K562 (cell line): Measurements from ENCODE around the gene DCLK2. TPM values are rescaled to one million over a fixed set of nuclear protein-coding genes. Genes with fewer than 3 reads are reported as not detected.
A peak's percentile ranks its signal among the peaks of the same experiment; 100 is the strongest.

Experiments
- ASH1L ChIP-seq: fragments of 450-650 bp; IDR thresholded peaks from 2 replicates; pipeline ENCODE4 v1.6.1; 2018; ENCODE audit warnings: borderline replicate concordance, mild to moderate bottlenecking, low read depth; ENCODE audit not compliant: partially characterized antibody
- BHLHE40 ChIP-seq: IDR thresholded peaks from 2 replicates; pipeline ENCODE4 v1.6.1; 2011; ENCODE audit warnings: low read length, improper control_type of control experiment
- MAFF ChIP-seq: IDR thresholded peaks from 2 replicates; pipeline ENCODE4 v1.6.1; 2012; ENCODE audit warnings: low read length, improper control_type of control experiment
- MTA2 ChIP-seq: fragments of 450-650 bp; IDR thresholded peaks from 2 replicates; pipeline ENCODE4 v1.6.1; 2016; ENCODE audit warnings: low read depth
- NFRKB ChIP-seq: fragments of 450-650 bp; IDR thresholded peaks from 2 replicates; pipeline ENCODE4 v1.6.1; 2016; ENCODE audit warnings: low read depth
- PHTF2 ChIP-seq: fragments of 250-450 bp; sonication (Bioruptor Pico); IDR thresholded peaks from 2 replicates; pipeline ENCODE4 v1.5.0; 2021; ENCODE audit warnings: mild to moderate bottlenecking
- PYGO2 ChIP-seq: fragments of 450-650 bp; IDR thresholded peaks from 2 replicates; pipeline ENCODE4 v1.6.1; 2016; ENCODE audit warnings: mild to moderate bottlenecking, missing genetic modification characterization, moderate library complexity, missing compliant biosample characterization
- STAG1 ChIP-seq: sonication (generic); formaldehyde crosslinking; IDR thresholded peaks from 2 replicates; pipeline ENCODE4 v1.5.0; 2020; ENCODE audit warnings: missing genetic modification reagents, borderline replicate concordance
- TAF7 ChIP-seq: fragments of 450-650 bp; IDR thresholded peaks from 2 replicates; pipeline ENCODE4 v1.6.1; 2016; ENCODE audit warnings: missing genetic modification characterization, missing compliant biosample characterization
- ZBTB43 ChIP-seq: sonication (generic); formaldehyde crosslinking; IDR thresholded peaks from 2 replicates; pipeline ENCODE4 v1.8.0; 2023; ENCODE audit warnings: mild to moderate bottlenecking, missing genetic modification reagents
- ZNF133 ChIP-seq: fragments of 250-450 bp; sonication (Bioruptor Pico); IDR thresholded peaks from 2 replicates; pipeline ENCODE4 v1.4.0; 2020; ENCODE audit warnings: mild to moderate bottlenecking
- ZNF175 ChIP-seq: fragments of 200-800 bp; sonication (Bioruptor generic); IDR thresholded peaks from 2 replicates; pipeline ENCODE4 v1.6.1; 2016; ENCODE audit warnings: low read depth, mild to moderate bottlenecking, missing genetic modification characterization, missing compliant biosample characterization
- polyA plus RNA-seq, 8 experiments: library from polyadenylated mRNA; depleted of rRNA in 4 of 8; stranded (reverse) in 5 of 8; unstranded in 3 of 8; fragments of >200 nt; fragmentation: Nextera tagmentation in 2 of 8; fragmentation: Illumina TruSeq in 1 of 8; extraction: Ambion mirVana in 2 of 8; extraction: Trizol in 1 of 8; gene quantifications; 2 replicates each; pipeline versions ENCODE4 v1.2.1 to v1.2.3, GENCODE V29; 2011 to 2014; ENCODE audit warnings: inconsistent platforms in 1 of 8, missing spikeins in 1 of 8
- total RNA-seq, 7 experiments: library from RNA; depleted of rRNA in 6 of 7; stranded (reverse); fragments of >200 nt in 6 of 7; fragmentation: Illumina TruSeq in 2 of 7; extraction: Trizol in 2 of 7; gene quantifications; 2 replicates each; pipeline versions ENCODE4 v1.2.1 to v1.2.3, GENCODE V29; 2011 to 2021; ENCODE audit warnings: low replicate concordance in 1 of 7
- TF ChIP-seq, protein P1 (sequence below), 2 experiments: fragments of 450-650 bp; IDR thresholded peaks; 2 replicates each; pipeline ENCODE4 v1.6.1; 2016; ENCODE audit warnings: mild to moderate bottlenecking in 2 of 2, borderline replicate concordance in 1 of 2, low read depth in 1 of 2, moderate library complexity in 1 of 2
- TF ChIP-seq, protein P2 (sequence below): fragments of 150-350 bp; IDR thresholded peaks from 2 replicates; pipeline ENCODE4 v1.6.1; 2014; ENCODE audit warnings: low read depth, mild to moderate bottlenecking, low read length, borderline replicate concordance

DCLK2 gene
- total and polyA plus RNA-seq, 9 of the 15 experiments (the other 6 are each of a cell fraction or from before 2014, with no cell fraction given), result not detected

- TF ChIP-seq, protein P1, sequence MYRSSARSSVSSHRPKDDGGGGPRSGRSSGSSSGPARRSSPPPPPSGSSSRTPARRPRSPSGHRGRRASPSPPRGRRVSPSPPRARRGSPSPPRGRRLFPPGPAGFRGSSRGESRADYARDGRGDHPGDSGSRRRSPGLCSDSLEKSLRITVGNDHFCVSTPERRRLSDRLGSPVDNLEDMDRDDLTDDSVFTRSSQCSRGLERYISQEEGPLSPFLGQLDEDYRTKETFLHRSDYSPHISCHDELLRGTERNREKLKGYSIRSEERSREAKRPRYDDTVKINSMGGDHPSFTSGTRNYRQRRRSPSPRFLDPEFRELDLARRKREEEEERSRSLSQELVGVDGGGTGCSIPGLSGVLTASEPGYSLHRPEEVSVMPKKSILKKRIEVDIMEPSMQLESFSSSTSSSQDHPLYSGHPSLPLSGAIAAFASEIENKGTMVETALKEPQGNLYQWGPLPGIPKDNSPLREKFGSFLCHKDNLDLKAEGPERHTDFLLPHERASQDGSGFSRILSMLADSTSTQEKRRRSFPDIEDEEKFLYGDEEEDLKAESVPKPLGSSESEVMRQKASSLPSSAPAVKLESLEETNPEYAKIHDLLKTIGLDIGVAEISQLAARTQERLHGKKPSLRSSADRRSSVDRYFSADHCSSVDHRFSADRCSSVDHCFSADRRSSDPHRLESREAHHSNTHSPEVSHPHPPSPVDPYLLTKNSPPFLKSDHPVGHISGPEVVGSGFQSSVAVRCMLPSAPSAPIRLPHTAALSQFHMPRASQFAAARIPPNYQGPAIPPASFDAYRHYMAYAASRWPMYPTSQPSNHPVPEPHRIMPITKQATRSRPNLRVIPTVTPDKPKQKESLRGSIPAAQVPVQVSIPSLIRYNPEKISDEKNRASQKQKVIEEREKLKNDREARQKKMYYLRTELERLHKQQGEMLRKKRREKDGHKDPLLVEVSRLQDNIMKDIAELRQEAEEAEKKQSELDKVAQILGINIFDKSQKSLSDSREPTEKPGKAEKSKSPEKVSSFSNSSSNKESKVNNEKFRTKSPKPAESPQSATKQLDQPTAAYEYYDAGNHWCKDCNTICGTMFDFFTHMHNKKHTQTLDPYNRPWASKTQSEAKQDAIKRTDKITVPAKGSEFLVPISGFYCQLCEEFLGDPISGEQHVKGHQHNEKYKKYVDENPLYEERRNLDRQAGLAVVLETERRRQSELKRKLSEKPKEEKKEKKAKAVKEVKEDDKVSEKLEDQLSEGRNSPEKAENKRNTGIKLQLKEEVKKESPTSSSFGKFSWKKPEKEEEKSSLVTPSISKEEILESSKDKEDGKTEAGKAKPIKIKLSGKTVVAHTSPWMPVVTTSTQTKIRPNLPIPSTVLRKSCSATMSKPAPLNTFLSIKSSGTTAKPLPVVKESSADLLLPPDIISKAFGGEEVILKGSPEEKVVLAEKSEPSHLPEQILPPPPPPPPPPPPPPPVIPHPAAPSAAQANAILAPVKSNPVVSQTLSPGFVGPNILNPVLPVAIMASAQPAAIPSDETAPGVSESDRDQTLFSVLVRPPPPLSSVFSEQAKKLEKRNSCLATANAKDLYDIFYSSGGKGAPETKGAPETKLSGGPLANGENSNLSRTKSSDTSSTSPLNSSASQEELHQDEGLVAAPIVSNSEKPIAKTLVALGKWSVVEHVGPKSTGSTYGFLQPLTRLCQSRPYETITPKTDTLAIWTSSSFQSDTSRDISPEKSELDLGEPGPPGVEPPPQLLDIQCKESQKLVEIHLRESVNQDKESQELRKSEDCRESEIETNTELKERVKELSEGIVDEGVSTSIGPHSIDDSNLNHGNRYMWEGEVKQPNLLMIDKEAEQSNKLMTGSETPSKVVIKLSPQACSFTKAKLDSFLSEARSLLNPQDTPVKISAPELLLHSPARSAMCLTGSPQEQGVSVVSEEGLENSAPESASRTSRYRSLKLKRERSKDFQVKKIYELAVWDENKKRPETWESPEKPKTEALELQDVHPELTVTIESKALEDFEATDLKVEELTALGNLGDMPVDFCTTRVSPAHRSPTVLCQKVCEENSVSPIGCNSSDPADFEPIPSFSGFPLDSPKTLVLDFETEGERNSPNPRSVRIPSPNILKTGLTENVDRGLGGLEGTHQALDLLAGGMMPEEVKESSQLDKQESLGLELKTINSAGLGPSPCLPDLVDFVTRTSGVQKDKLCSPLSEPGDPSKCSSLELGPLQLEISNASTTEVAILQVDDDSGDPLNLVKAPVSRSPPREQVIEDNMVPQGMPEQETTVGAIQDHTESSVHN (IDR thresholded peaks at IDR 0.05; ENCODE audit: borderline replicate concordance in 1 of 2, low read depth in 1 of 2), result peak; percentile 57 to 84; a peak in 1 of 4 replicates
- no peak for TF ChIP-seq ZBTB43 (CRISPR knock-in tag)
- no peak for TF ChIP-seq TAF7 (tag)
- no peak for TF ChIP-seq ZNF133
- no peak for TF ChIP-seq PHTF2 (CRISPR knock-in tag)
- no peak for TF ChIP-seq STAG1
- peak; percentile 74; the same call in 1 of the 2 replicates for TF ChIP-seq ZNF175 (CRISPR knock-in tag)
- TF ChIP-seq MTA2, result no peak
- no peak for TF ChIP-seq NFRKB
- TF ChIP-seq, protein P2, sequence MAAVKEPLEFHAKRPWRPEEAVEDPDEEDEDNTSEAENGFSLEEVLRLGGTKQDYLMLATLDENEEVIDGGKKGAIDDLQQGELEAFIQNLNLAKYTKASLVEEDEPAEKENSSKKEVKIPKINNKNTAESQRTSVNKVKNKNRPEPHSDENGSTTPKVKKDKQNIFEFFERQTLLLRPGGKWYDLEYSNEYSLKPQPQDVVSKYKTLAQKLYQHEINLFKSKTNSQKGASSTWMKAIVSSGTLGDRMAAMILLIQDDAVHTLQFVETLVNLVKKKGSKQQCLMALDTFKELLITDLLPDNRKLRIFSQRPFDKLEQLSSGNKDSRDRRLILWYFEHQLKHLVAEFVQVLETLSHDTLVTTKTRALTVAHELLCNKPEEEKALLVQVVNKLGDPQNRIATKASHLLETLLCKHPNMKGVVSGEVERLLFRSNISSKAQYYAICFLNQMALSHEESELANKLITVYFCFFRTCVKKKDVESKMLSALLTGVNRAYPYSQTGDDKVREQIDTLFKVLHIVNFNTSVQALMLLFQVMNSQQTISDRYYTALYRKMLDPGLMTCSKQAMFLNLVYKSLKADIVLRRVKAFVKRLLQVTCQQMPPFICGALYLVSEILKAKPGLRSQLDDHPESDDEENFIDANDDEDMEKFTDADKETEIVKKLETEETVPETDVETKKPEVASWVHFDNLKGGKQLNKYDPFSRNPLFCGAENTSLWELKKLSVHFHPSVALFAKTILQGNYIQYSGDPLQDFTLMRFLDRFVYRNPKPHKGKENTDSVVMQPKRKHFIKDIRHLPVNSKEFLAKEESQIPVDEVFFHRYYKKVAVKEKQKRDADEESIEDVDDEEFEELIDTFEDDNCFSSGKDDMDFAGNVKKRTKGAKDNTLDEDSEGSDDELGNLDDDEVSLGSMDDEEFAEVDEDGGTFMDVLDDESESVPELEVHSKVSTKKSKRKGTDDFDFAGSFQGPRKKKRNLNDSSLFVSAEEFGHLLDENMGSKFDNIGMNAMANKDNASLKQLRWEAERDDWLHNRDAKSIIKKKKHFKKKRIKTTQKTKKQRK, result no peak
- no peak for TF ChIP-seq ASH1L
- peak; percentile 86 for TF ChIP-seq BHLHE40
- no peak for TF ChIP-seq MAFF
- TF ChIP-seq PYGO2 (tag), result no peak
Observed at GRCh38 chr4:150302553-150302952, 224.3 kb downstream of the DCLK2 start (continued).
